H1 (cell line): ENCODE measurements around the gene DCPS. TPM values are rescaled to one million over a fixed set of nuclear protein-coding genes. Genes with fewer than 3 reads are reported as not detected.
"Not testable (repeated sequence)": the region's sequence is repeated elsewhere in the genome, so short reads cannot be mapped to it uniquely, and the experiment has no call there.

Experiments used
- CTCF ChIA-PET: fragments of 300-600 bp; sonication (Branson Sonifier 250); formaldehyde crosslinking; loops from one replicate; lab custom pipeline; 2021; ENCODE audit not compliant: partially characterized antibody; lab: Charles Lee
- POLR2A ChIA-PET: fragments of 300-600 bp; sonication (Branson Sonifier 250); formaldehyde crosslinking; loops from one replicate; lab custom pipeline; 2021; ENCODE audit warnings: inconsistent platforms; ENCODE audit not compliant: partially characterized antibody; lab: Charles Lee
- DNase-seq, 2 experiments: peaks; one replicate each; pipeline versions ENCODE4 v3.0.0 to v3.0.0-alpha.2; 2010 to 2022; ENCODE audit warnings: low spot score in 2 of 2, low read depth in 1 of 2, mixed read lengths in 1 of 2
- FAIRE-seq: peaks from 2 replicates; lab custom pipeline; 2011; peaks lifted over from hg19 to GRCh38; lab: Jason Lieb, UNC
- H2AFZ ChIP-seq: 2 replicates; pipeline ENCODE4 v1.8.1; 2012; ENCODE audit warnings: low read length, inconsistent platforms
- H2AK5ac ChIP-seq: 2 replicates; pipeline ENCODE4 v1.6.1; 2013; ENCODE audit warnings: low read depth, low read length
- H2BK120ac ChIP-seq: replicated peaks from 2 replicates; pipeline ENCODE3; 2013; ENCODE audit warnings: low read depth, low read length, inconsistent platforms
- H2BK12ac ChIP-seq: 2 replicates; pipeline ENCODE4 v1.6.1; 2013; ENCODE audit warnings: low read depth, low read length
- H2BK15ac ChIP-seq: 2 replicates; pipeline ENCODE4 v1.6.1; 2013; ENCODE audit warnings: low read length
- H2BK20ac ChIP-seq: 2 replicates; pipeline ENCODE4 v1.6.1; 2013; ENCODE audit warnings: low read length
- H2BK5ac ChIP-seq: 2 replicates; pipeline ENCODE4 v1.6.1; 2013; ENCODE audit warnings: low read depth, low read length
- H3K14ac ChIP-seq: 2 replicates; pipeline ENCODE4 v1.6.1; 2013; ENCODE audit warnings: inconsistent platforms; ENCODE audit not compliant: insufficient read length
- H3K18ac ChIP-seq: 2 replicates; pipeline ENCODE4 v1.6.1; 2013; ENCODE audit warnings: low read length; ENCODE audit errors: extremely low read depth
- H3K23ac ChIP-seq: 2 replicates; pipeline ENCODE4 v1.6.1; 2013; ENCODE audit warnings: inconsistent platforms; ENCODE audit not compliant: insufficient read length
- H3K23me2 ChIP-seq: 2 replicates; pipeline ENCODE4 v1.6.1; 2013; ENCODE audit warnings: low read depth, low read length
- H3K27ac ChIP-seq: 2 replicates; pipeline ENCODE4 v1.6.1; 2011; ENCODE audit warnings: low read depth, low read length, inconsistent platforms
- H3K27me3 ChIP-seq, 4 experiments: replicated peaks in 1 of 4; 1 replicate in 1 of 4; 2 replicates in 3 of 4; pipeline versions ENCODE4 v1.6.1 to v1.8.1; 2011 to 2013; ENCODE audit warnings: low read length in 3 of 4, mild to moderate bottlenecking in 3 of 4, inconsistent platforms in 2 of 4, mixed read lengths in 2 of 4, moderate library complexity in 1 of 4; ENCODE audit not compliant: control insufficient read depth in 3 of 4, insufficient read depth in 3 of 4; ENCODE audit errors: extremely low read depth in 1 of 4
- H3K36me3 ChIP-seq, 4 experiments: 2 replicates each; pipeline versions ENCODE4 v1.6.1 to v1.8.1; 2011 to 2013; ENCODE audit warnings: mild to moderate bottlenecking in 4 of 4, low read length in 3 of 4, moderate library complexity in 2 of 4, control low read depth in 1 of 4, inconsistent platforms in 1 of 4; ENCODE audit not compliant: insufficient read depth in 4 of 4, control insufficient read depth in 2 of 4
- H3K4ac ChIP-seq: replicated peaks from 2 replicates; pipeline ENCODE3; 2013; ENCODE audit warnings: low read length, low read depth, mixed read lengths, inconsistent platforms; ENCODE audit not compliant: insufficient read length
- H3K4me1 ChIP-seq, 4 experiments: replicated peaks in 1 of 4; 1 replicate in 1 of 4; 2 replicates in 3 of 4; pipeline versions ENCODE4 v1.6.1 to v1.8.1; 2011 to 2013; ENCODE audit warnings: low read length in 3 of 4, inconsistent platforms in 2 of 4, mixed read lengths in 1 of 4; ENCODE audit not compliant: insufficient read depth in 4 of 4, control insufficient read depth in 3 of 4
- H3K4me2 ChIP-seq, 2 experiments: 2 replicates each; pipeline versions ENCODE4 v1.6.1 to v1.8.1; 2011 to 2013; ENCODE audit warnings: low read depth in 2 of 2, low read length in 2 of 2, control low read depth in 1 of 2, inconsistent platforms in 1 of 2, mild to moderate bottlenecking in 1 of 2; ENCODE audit not compliant: insufficient read depth in 1 of 2
- H3K4me3 ChIP-seq, 4 experiments: fragments of 200-600, 300-600 bp in 1 of 4; sonication (generic), shearing (Covaris generic), sonication (Bioruptor Twin) in 1 of 4; 2 replicates each; pipeline versions ENCODE4 v1.5.1 to v1.8.1; 2011 to 2016; ENCODE audit warnings: low read length in 4 of 4, low read depth in 3 of 4, control low read depth in 2 of 4, inconsistent platforms in 2 of 4, mild to moderate bottlenecking in 2 of 4, mixed read lengths in 1 of 4, moderate library complexity in 1 of 4; ENCODE audit not compliant: insufficient read depth in 2 of 4; ENCODE audit errors: extremely low read depth in 1 of 4
- H3K56ac ChIP-seq: replicated peaks from 2 replicates; pipeline ENCODE3; 2013; ENCODE audit warnings: low read depth, mild to moderate bottlenecking, mixed read lengths, low read length, inconsistent platforms; ENCODE audit not compliant: insufficient read length
- H3K79me1 ChIP-seq: 2 replicates; pipeline ENCODE4 v1.6.1; 2013; ENCODE audit warnings: low read depth, low read length, control low read depth
- H3K79me2 ChIP-seq, 2 experiments: 2 replicates each; pipeline versions ENCODE4 v1.6.1 to v1.8.1; 2012 to 2013; ENCODE audit warnings: low read length in 2 of 2, mild to moderate bottlenecking in 2 of 2, inconsistent platforms in 1 of 2; ENCODE audit not compliant: insufficient read depth in 2 of 2, control insufficient read depth in 1 of 2
- H3K9ac ChIP-seq, 4 experiments: replicated peaks in 1 of 4; 1 replicate in 1 of 4; 2 replicates in 3 of 4; pipeline versions ENCODE4 v1.6.1 to v1.8.1; 2011 to 2013; ENCODE audit warnings: low read depth in 3 of 4, low read length in 3 of 4, control low read depth in 2 of 4, mild to moderate bottlenecking in 2 of 4, moderate library complexity in 2 of 4, inconsistent platforms in 1 of 4; ENCODE audit errors: extremely low read depth in 1 of 4
- H3K9me3 ChIP-seq, 2 experiments: 2 replicates each; pipeline versions ENCODE4 v1.6.1 to v1.8.1; 2012 to 2013; ENCODE audit warnings: mild to moderate bottlenecking in 2 of 2, moderate library complexity in 2 of 2, control low read depth in 1 of 2, inconsistent platforms in 1 of 2, low read depth in 1 of 2, low read length in 1 of 2, mixed read lengths in 1 of 2; ENCODE audit not compliant: insufficient read depth in 2 of 2
- H4K20me1 ChIP-seq, 2 experiments: replicated peaks in 1 of 2; 2 replicates each; pipeline versions ENCODE3 to v1.8.1; 2011 to 2013; ENCODE audit warnings: inconsistent platforms in 2 of 2, low read length in 2 of 2, mild to moderate bottlenecking in 1 of 2; ENCODE audit not compliant: insufficient read depth in 2 of 2, control insufficient read depth in 1 of 2
- H4K5ac ChIP-seq: 2 replicates; pipeline ENCODE4 v1.6.1; 2013; ENCODE audit warnings: low read length, low read depth, mixed read lengths, inconsistent platforms; ENCODE audit not compliant: insufficient read length
- H4K8ac ChIP-seq: 2 replicates; pipeline ENCODE4 v1.8.0; 2013; ENCODE audit warnings: mild to moderate bottlenecking, moderate library complexity, low read length, inconsistent platforms; ENCODE audit not compliant: insufficient read depth; ENCODE audit errors: extremely low read depth
- H4K91ac ChIP-seq: replicated peaks from 2 replicates; pipeline ENCODE3; 2013; ENCODE audit warnings: low read length, mixed read lengths, inconsistent platforms; ENCODE audit not compliant: insufficient read length
- WGBS, 2 experiments: shearing (Covaris generic) in 1 of 2; methylation state at CpG; one replicate each; pipeline versions ENCODE4 v1.1.6 to v1.1.7; 2013 to 2015; ENCODE audit warnings: low lambda C conversion rate in 2 of 2, mixed read lengths in 2 of 2, inconsistent platforms in 1 of 2, low coverage in 1 of 2, missing lambda C conversion rate in 1 of 2; ENCODE audit not compliant: insufficient replicate concordance in 2 of 2, insufficient coverage in 1 of 2, insufficient read length in 1 of 2; ENCODE audit errors: extremely low coverage in 1 of 2, missing lambda C conversion rate in 1 of 2; 5-methylcytosine and 5-hydroxymethylcytosine counted together
- polyA plus RNA-seq, 7 experiments: library from polyadenylated mRNA; depleted of rRNA in 3 of 7; stranded (reverse) in 5 of 7; unstranded in 2 of 7; fragments of >200 nt in 5 of 7; fragments of 200-250 nt in 2 of 7; gene quantifications; 1 replicate in 5 of 7; 2 replicates in 1 of 7; 4 replicates in 1 of 7; pipeline versions ENCODE4 v1.2.1 to v1.2.3, GENCODE V29; 2011 to 2013; ENCODE audit warnings: missing spikeins in 2 of 7, mixed read lengths in 2 of 7
- total RNA-seq: library from RNA; stranded (reverse); fragmentation: NEBNext Ultra II Directional; extraction: Animal tissue kit (Norgen Biotek cat#: 25700); gene quantifications from 2 replicates; pipeline ENCODE4 v1.2.1, GENCODE V29; 2021

The DCPS gene
- total and polyA plus RNA-seq, 2 of the 8 experiments (the other 6 are each of a cell fraction or from before 2014, with no cell fraction given): 24.6 to 55.2 TPM

- H3K9me3 ChIP-seq, H2AK5ac ChIP-seq, H3K36me3 ChIP-seq, H4K5ac ChIP-seq, H2BK20ac ChIP-seq, H3K4me2 ChIP-seq, H4K8ac ChIP-seq, H3K4ac ChIP-seq, H4K91ac ChIP-seq, DNase-seq, H4K20me1 ChIP-seq, H3K9ac ChIP-seq, H3K27ac ChIP-seq, H2BK5ac ChIP-seq, H3K18ac ChIP-seq, H3K23me2 ChIP-seq, H3K79me2 ChIP-seq, H3K79me1 ChIP-seq, H3K4me3 ChIP-seq, H3K56ac ChIP-seq, H3K27me3 ChIP-seq, H2BK15ac ChIP-seq, POLR2A ChIA-PET, H2BK12ac ChIP-seq, H2AFZ ChIP-seq, H2BK120ac ChIP-seq, H3K4me1 ChIP-seq, FAIRE-seq, H3K23ac ChIP-seq, H3K14ac ChIP-seq: not testable (repeated sequence)
- CTCF ChIA-PET: interaction anchor here (0.9 to 4.8 kb wide), 10 partner anchors 8 to 171 kb away, joined by 3 to 24 read pairs (median 6); no protein-coding TSS in a partner anchor
- WGBS, 2 experiments: 95% methylated on average over 4 of the region's 4 CpGs; no CpG with 5 or more reads in 1 of the 2 experiments
Measured at GRCh38 chr11:126308771-126309170, 4.9 kb downstream of the DCPS start.
